ENCODE measurements around the gene CEBPB.

DNA sequence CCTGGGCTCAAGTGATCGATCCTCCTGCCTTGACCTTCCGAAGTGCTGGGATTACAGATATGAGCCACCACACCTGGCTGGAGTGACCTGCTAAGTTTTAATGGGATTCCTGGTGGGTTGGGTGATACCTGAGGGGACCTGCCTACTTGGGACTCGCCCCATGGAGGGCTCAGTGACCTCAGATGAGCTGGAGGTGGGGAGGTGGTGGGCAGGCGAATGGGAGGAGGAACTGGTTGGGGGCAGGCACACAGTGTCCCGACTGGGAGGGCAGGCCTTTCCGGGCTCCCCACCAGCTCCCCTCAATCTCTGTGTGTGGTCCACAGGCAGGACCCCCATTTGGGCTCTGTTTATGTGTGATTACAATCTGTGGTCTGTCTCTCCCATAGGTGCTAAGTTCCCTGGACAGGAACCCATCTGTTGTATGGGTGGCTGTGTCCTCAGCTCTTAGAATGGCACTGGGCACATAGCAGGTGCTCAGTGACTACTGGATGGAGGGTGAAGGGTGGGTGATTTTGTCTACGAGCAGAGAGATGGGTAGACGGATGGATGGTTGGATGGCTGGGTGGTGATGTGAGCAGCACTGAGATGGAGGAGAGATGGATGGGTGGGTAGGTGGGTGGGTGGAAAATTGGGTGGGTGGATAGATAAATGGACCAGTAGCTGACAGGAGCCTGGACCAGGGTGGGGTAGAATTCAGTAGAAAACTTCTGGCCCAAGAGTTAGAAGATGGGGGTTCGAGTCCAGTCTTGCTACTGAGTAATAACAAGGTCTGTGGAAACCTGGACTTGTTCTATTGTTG, 23.8 kb downstream of the CEBPB start:
- TF ChIP-seq, protein P1, sequence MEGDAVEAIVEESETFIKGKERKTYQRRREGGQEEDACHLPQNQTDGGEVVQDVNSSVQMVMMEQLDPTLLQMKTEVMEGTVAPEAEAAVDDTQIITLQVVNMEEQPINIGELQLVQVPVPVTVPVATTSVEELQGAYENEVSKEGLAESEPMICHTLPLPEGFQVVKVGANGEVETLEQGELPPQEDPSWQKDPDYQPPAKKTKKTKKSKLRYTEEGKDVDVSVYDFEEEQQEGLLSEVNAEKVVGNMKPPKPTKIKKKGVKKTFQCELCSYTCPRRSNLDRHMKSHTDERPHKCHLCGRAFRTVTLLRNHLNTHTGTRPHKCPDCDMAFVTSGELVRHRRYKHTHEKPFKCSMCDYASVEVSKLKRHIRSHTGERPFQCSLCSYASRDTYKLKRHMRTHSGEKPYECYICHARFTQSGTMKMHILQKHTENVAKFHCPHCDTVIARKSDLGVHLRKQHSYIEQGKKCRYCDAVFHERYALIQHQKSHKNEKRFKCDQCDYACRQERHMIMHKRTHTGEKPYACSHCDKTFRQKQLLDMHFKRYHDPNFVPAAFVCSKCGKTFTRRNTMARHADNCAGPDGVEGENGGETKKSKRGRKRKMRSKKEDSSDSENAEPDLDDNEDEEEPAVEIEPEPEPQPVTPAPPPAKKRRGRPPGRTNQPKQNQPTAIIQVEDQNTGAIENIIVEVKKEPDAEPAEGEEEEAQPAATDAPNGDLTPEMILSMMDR (conservative IDR thresholded peaks at IDR 0.05), result no peak
- TF ChIP-seq ZFX (IDR thresholded peaks at IDR 0.05), result no peak
